Chondrocyte (in vitro differentiated cells): ENCODE measurements around the gene MTOR. TPM values are rescaled to one million over a fixed set of nuclear protein-coding genes. Genes with fewer than 3 reads are reported as not detected.

Source experiments
- DNase-seq: peaks from one replicate; pipeline ENCODE4 v3.0.0; 2021; ENCODE audit warnings: mixed read lengths, low spot score
- H3K27ac Mint-ChIP-seq: one replicate; pipeline ENCODE4 v1.8.0; 2021; ENCODE audit warnings: mild to moderate bottlenecking, moderate library complexity, mixed read lengths; ENCODE audit not compliant: unreplicated experiment
- H3K27me3 Mint-ChIP-seq: 2 replicates; pipeline ENCODE4 v1.8.0; 2021; ENCODE audit warnings: low read depth, mixed read lengths
- H3K36me3 Mint-ChIP-seq: 2 replicates; pipeline ENCODE4 v1.8.0; 2021; ENCODE audit warnings: low read depth, mixed read lengths
- H3K4me1 Mint-ChIP-seq: 2 replicates; pipeline ENCODE4 v1.8.0; 2021; ENCODE audit warnings: low read depth, mild to moderate bottlenecking, mixed read lengths
- H3K4me3 Mint-ChIP-seq: one replicate; pipeline ENCODE4 v1.8.0; 2021; ENCODE audit warnings: mild to moderate bottlenecking, moderate library complexity, mixed read lengths; ENCODE audit not compliant: unreplicated experiment
- H3K9me3 Mint-ChIP-seq: 2 replicates; pipeline ENCODE4 v1.8.0; 2021; ENCODE audit warnings: low read depth, mixed read lengths
- CTCF ChIP-seq: fragments of 200-600 bp; sonication (generic); IDR thresholded peaks from 2 replicates; pipeline ENCODE4 v1.5.0; 2021; ENCODE audit warnings: antibody characterized with exemption, mild to moderate bottlenecking, moderate library complexity
- total RNA-seq: library from RNA; stranded (reverse); gene quantifications from 3 replicates; pipeline ENCODE4 v1.2.1, GENCODE V29; 2021

The MTOR gene
- total RNA-seq, 1 donor from 2014 or later, result 36.9 TPM

- H3K4me1 Mint-ChIP-seq, result no peaks in the 10 kb centered on the region
- no peak overlapping the region for H3K4me3 Mint-ChIP-seq
- TF ChIP-seq CTCF, result no peak
- no peaks in the 10 kb centered on the region for H3K9me3 Mint-ChIP-seq
- no peak for DNase-seq
- H3K27ac Mint-ChIP-seq, result no peak overlapping the region
- no peaks in the 10 kb centered on the region for H3K27me3 Mint-ChIP-seq
- H3K36me3 Mint-ChIP-seq, result peaks cover 31% of the 10 kb centered on the region
Measured at GRCh38 chr1:11124965-11125364, 137.4 kb downstream of the MTOR start.

DNA sequence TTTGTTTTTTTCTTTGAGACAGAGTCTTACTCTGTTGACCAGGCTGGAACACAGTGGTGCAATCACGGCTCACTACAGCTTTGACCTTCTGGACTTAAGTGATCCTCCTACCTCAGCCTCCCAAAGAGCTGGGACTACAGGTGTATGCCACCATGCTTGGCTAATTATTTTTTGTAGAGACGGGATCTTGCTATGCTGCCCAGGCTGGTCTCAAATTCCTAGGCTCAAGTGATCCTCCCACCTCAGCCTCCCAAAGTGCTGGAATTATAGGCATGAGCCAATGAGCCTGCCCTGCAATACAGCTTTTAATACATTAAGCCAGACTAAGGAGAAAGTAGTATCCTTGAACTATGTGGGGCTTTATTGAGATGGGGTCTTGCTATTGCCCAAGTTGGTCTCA, 146.0 kb downstream of the MTOR start:
- no peaks in the 10 kb centered on the region for H3K4me1 Mint-ChIP-seq
- H3K4me3 Mint-ChIP-seq, result no peak overlapping the region
- no peaks in the 10 kb centered on the region for H3K9me3 Mint-ChIP-seq
- no peaks in the 10 kb centered on the region for H3K27me3 Mint-ChIP-seq
- DNase-seq, result no peak
- no peak overlapping the region for H3K27ac Mint-ChIP-seq
- no peak for TF ChIP-seq CTCF
- H3K36me3 Mint-ChIP-seq, result peaks cover 27% of the 10 kb centered on the region

- Mint-ChIP-seq H3K4me1 (no peaks in the 10 kb centered on the region), H3K9me3 (no peaks in the 10 kb centered on the region), H3K27me3 (no peaks in the 10 kb centered on the region), H3K36me3 (peaks cover 27% of the 10 kb centered on the region), H3K4me3 (no peak overlapping the region), H3K27ac (no peak overlapping the region)
- TF ChIP-seq CTCF, result no peak
- DNase-seq, result no peak
Measured at GRCh38 chr1:11114966-11115365, 147.4 kb downstream of the MTOR start.

GRCh38 chr1:11109047-11109760, 153.1 kb downstream of the MTOR start:
- DNase-seq, result no peak
- Mint-ChIP-seq H3K4me1 (no peaks in the 10 kb centered on the region), H3K9me3 (no peaks in the 10 kb centered on the region), H3K27ac (no peak overlapping the region), H3K27me3 (no peaks in the 10 kb centered on the region), H3K4me3 (no peak overlapping the region), H3K36me3 (peaks cover 35% of the 10 kb centered on the region)
- TF ChIP-seq CTCF, result no peak

DNA sequence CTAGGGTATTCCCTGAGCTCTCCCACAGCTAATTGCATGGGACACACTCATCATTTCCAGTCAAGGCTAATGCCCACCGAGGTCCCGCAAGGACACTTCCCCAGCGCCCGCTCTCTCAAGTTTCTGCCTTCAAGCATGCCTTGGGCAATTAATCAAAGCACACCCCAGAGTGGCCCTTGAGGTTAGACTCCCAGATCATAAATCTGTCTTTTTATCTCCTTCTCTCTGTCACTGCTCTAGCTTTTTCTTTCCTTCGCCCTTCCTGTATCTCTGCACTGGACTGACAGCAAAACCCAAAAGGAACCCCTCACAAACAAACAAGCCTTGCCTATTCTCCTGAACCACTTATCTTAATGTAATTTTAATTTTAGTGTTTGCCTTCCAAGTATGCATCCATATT, 154.8 kb downstream of the MTOR start:
- Mint-ChIP-seq H3K4me3 (no peak overlapping the region), H3K27ac (no peak overlapping the region), H3K27me3 (no peaks in the 10 kb centered on the region), H3K4me1 (no peaks in the 10 kb centered on the region), H3K9me3 (no peaks in the 10 kb centered on the region), H3K36me3 (peaks cover 26% of the 10 kb centered on the region)
- TF ChIP-seq CTCF, result no peak
- no peak for DNase-seq
